ENCODE measurements around the gene RTTN. TPM values are rescaled to one million over a fixed set of nuclear protein-coding genes. Genes with fewer than 3 reads are reported as not detected.

RTTN gene
- total and polyA plus RNA-seq, 10 of the 15 experiments (the other 5 are each of a cell fraction or from before 2014, with no cell fraction given), result 9.4 to 36.6 (median 15.7) TPM

- in situ Hi-C loops (cut with MboI) (no loop called here), intact Hi-C loops (cut with micrococcal nuclease; ENCODE audit: unreplicated experiment) (loop anchor here (2.0 to 10.0 kb wide), 3 partner anchors 366 to 1161 kb away; no protein-coding TSS in a partner anchor)
- SMC1A ChIA-PET (ENCODE audit: uncharacterized antibody, unreplicated experiment), result interaction anchor here (0.7 to 3.2 kb wide), 28 partner anchors 9 to 1243 kb away, joined by 3 to 13 read pairs (median 3); no protein-coding TSS in a partner anchor
- POLR2A ChIA-PET, result no interaction called here
- Histone ChIP-seq H2AFZ (ENCODE audit: control insufficient read depth, low read depth, low read length) (no peak overlapping the region), H3K9ac (ENCODE audit: control insufficient read depth, insufficient read depth, low read length) (no peak overlapping the region), H3K9me3 (replicated peaks; ENCODE audit: control insufficient read depth, insufficient read depth, low read length) (no peaks in the 10 kb centered on the region), H3K4me3 (no peak overlapping the region), H3K27me3 (replicated peaks in 1 of 2; ENCODE audit: control insufficient read depth in 2 of 2, insufficient read depth in 2 of 2, low read length in 1 of 2) (no peaks in the 10 kb centered on the region), H3K4me2 (ENCODE audit: control insufficient read depth, insufficient read depth) (no peak overlapping the region), H3K4me1 (ENCODE audit: control insufficient read depth, insufficient read depth, low read length) (no peaks in the 10 kb centered on the region), H3K36me3 (ENCODE audit: control insufficient read depth in 2 of 2, insufficient read depth in 2 of 2, low read length in 1 of 2) (peaks cover 0 to 1% of the 10 kb centered on the region in 2 experiments; a peak in 1 of 4 replicates), H4K20me1 (ENCODE audit: control insufficient read depth, insufficient read depth) (no peaks in the 10 kb centered on the region), H3K27ac (ENCODE audit: control insufficient read depth, insufficient read depth) (no peak overlapping the region), H3K79me2 (ENCODE audit: control insufficient read depth, insufficient read depth, low read length) (no peaks in the 10 kb centered on the region)
- DNase-seq (ENCODE audit: low read depth, low spot score), result no peak
- ATAC-seq, result no peak
- no peak for FAIRE-seq
- WGBS (ENCODE audit: insufficient coverage, insufficient replicate concordance, low lambda C conversion rate, missing lambda C conversion rate), result 83% methylated on average over 4 of the region's 4 CpGs
- CTCF ChIA-PET, result interaction anchor here (0.5 to 4.2 kb wide), 23 partner anchors 9 to 1238 kb away, joined by 3 to 26 read pairs (median 4); no protein-coding TSS in a partner anchor
- TF ChIP-seq POLR2AphosphoS2 (IDR thresholded peaks at IDR 0.05; ENCODE audit: low read depth, low read length) (no peak), IRF3 (IDR thresholded peaks at IDR 0.05) (no peak), ESRRA (IDR thresholded peaks at IDR 0.05; ENCODE audit: low read length) (no peak), USF2 (IDR thresholded peaks at IDR 0.05; ENCODE audit: borderline replicate concordance, low read depth, low read length) (no peak), JUND (IDR thresholded peaks at IDR 0.05; ENCODE audit: low read depth, low read length) (no peak), SUZ12 (IDR thresholded peaks at IDR 0.05; ENCODE audit: unreplicated experiment) (no peak), BRCA1 (IDR thresholded peaks at IDR 0.05; ENCODE audit: low read depth, low read length) (no peak), CBFB (IDR thresholded peaks at IDR 0.05; ENCODE audit: low read depth) (no peak), MEF2A (IDR thresholded peaks at IDR 0.05; ENCODE audit: insufficient read depth, low read depth, low read length) (no peak), NKRF (conservative IDR thresholded peaks at IDR 0.05) (no peak), EZH2 (IDR thresholded peaks at IDR 0.05; ENCODE audit: borderline replicate concordance, control insufficient read depth, low read depth, low read length) (no peak), ETV6 (conservative IDR thresholded peaks at IDR 0.05 in 1 of 2, IDR thresholded peaks at IDR 0.05 in 1 of 2; ENCODE audit: borderline replicate concordance in 1 of 2, low read depth in 1 of 2) (no peak), EGR1 (IDR thresholded peaks at IDR 0.05; ENCODE audit: borderline replicate concordance in 1 of 2, low read depth in 2 of 2, low read length in 2 of 2) (no peak), TCF7 (IDR thresholded peaks at IDR 0.05; ENCODE audit: borderline replicate concordance) (no peak), RAD21 (IDR thresholded peaks at IDR 0.05; ENCODE audit: insufficient read depth, low read depth, low read length) (no peak), CHD1 (IDR thresholded peaks at IDR 0.05; ENCODE audit: low read depth, low read length) (no peak), FOXK2 (IDR thresholded peaks at IDR 0.05) (no peak), SMARCA5 (IDR thresholded peaks at IDR 0.05) (no peak)
- no TSS peak for BruUV-seq (replicated peaks)
- RAD21 ChIA-PET (ENCODE audit: unreplicated experiment), result interaction anchor here (0.7 to 1.8 kb wide), 10 partner anchors 38 to 1161 kb away, joined by 3 to 7 read pairs (median 3); no protein-coding TSS in a partner anchor
These were observed 119.4 kb downstream of the RTTN start for GRCh38 chr18:70086085-70086484.
